Myocyte (in vitro differentiated cells): ENCODE data around the gene OR8S1. TPM values are rescaled to one million over a fixed set of nuclear protein-coding genes. Genes with fewer than 3 reads are reported as not detected.
"Not testable (repeated sequence)": the region's sequence is repeated elsewhere in the genome, so short reads cannot be mapped to it uniquely, and the experiment has no call there.

Source experiments
- DNase-seq: peaks from one replicate; pipeline ENCODE4 v3.0.0-alpha.2; 2012; ENCODE audit warnings: low read depth
- total RNA-seq: library from RNA; depleted of rRNA; stranded (reverse); fragments of >200 nt; gene quantifications from 2 replicates; pipeline ENCODE4 v1.2.3, GENCODE V29; 2014

Gene OR8S1
- total RNA-seq, 1 donor from 2014 or later: not detected

GRCh38 chr12:48553666-48554343 is 28.4 kb downstream of the OR8S1 start:
- DNase-seq: not testable (repeated sequence)

DNA sequence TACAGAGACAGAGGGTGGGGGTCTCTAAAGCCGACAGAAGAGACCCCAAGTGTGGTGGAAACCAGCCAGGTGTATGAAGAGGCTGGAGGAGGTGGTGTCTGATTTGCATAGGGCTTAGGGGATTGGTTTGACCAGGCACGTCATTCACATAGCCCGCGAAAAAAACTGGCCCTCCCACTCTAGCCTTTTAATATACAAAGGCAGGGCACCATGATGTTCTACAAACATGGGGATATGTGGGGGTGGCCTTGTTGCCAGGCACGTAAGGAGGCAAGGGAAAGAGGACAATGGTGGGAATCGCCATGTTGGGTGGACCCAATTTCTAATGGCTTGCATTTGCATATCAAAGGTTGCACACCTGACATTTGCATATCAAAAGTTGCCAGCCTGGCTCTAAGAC is 31.2 kb downstream of the OR8S1 start:
- no peak for DNase-seq

GRCh38 chr12:48557919-48558318 is 32.5 kb downstream of the OR8S1 start:
- DNase-seq: no peak

DNA sequence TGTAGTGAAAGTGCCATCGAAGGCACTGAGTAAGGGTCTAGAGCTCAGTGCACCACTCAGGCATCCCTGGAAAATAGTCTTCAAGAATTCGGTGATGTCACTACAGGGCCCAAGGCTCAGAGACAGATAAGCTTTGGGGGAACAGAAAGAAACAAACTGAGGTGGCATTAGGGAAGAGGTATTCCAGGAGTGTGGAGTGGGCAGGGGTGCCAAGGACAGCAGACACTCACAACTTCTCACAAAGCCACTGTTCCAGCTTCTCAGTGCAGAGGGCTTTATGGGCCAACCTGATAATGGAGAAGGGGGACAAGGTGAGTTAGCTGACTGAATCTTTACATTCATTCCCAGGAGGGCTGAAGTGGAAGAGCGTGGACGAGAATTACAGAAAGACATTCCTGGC is 42.3 kb downstream of the OR8S1 start:
- no peak for DNase-seq

GRCh38 chr12:48569946-48570345 is 44.5 kb downstream of the OR8S1 start, which contains the start of gene LALBA:
LALBA (minus strand) TSS chr12:48570046; CDS start chr12:48570020, 26 bp downstream.
- DNase-seq: no peak

GRCh38 chr12:48572326-48572725 is 46.9 kb downstream of the OR8S1 start:
- no peak for DNase-seq

Other genes with a start within 250 kb of the OR8S1 start
- gene ZNF641, start 174.7 kb upstream of the OR8S1 start, total RNA-seq: 8.9 and 10.6 TPM in 2 replicates
- not detected in 2 replicates for gene ANP32D, start 53.1 kb upstream of the OR8S1 start, total RNA-seq
- not detected in 2 replicates for gene C12orf54, start 43.1 kb upstream of the OR8S1 start, total RNA-seq
- not detected in 2 replicates for gene LALBA, start 44.4 kb downstream of the OR8S1 start, total RNA-seq
- 25.4 and 54.8 TPM in 2 replicates for gene KANSL2, start 156.6 kb downstream of the OR8S1 start, total RNA-seq
- 35.1 and 37.5 TPM in 2 replicates for gene CCNT1, start 191.1 kb downstream of the OR8S1 start, total RNA-seq